SK-N-SH treated with all-trans-retinoic acid at 6 μM for 48 hours (cell line): ENCODE data around the gene IL24.

Source experiments
- PATZ1 ChIP-seq: fragments of 250-450 bp; sonication (Bioruptor Pico); IDR thresholded peaks from 2 replicates; pipeline ENCODE4 v1.8.0; 2020; ENCODE audit warnings: mild to moderate bottlenecking, moderate library complexity, borderline replicate concordance
- POU6F1 ChIP-seq: fragments of 250-450 bp; sonication (Bioruptor Pico); IDR thresholded peaks from 2 replicates; pipeline ENCODE4 v1.8.0; 2021; ENCODE audit warnings: low read depth, mild to moderate bottlenecking, moderate library complexity, borderline replicate concordance
- RARB ChIP-seq: fragments of 250-450 bp; sonication (Bioruptor Pico); IDR thresholded peaks from 2 replicates; pipeline ENCODE4 v1.8.0; 2021; ENCODE audit warnings: mild to moderate bottlenecking, moderate library complexity
- SNAI2 ChIP-seq: fragments of 250-450 bp; sonication (Bioruptor Pico); IDR thresholded peaks from 2 replicates; pipeline ENCODE4 v1.5.0; 2020; ENCODE audit warnings: mild to moderate bottlenecking, moderate library complexity
- TSHZ2 ChIP-seq: fragments of 250-450 bp; sonication (Bioruptor Pico); IDR thresholded peaks from 2 replicates; pipeline ENCODE4 v1.5.0; 2020; ENCODE audit warnings: mild to moderate bottlenecking, moderate library complexity
- ZFP3 ChIP-seq: fragments of 250-450 bp; sonication (Bioruptor Pico); IDR thresholded peaks from 2 replicates; pipeline ENCODE4 v1.5.0; 2020; ENCODE audit warnings: mild to moderate bottlenecking, moderate library complexity
- ZNF70 ChIP-seq: fragments of 450-650 bp; formaldehyde crosslinking; IDR thresholded peaks from 2 replicates; pipeline ENCODE4 v1.5.0; 2020; ENCODE audit warnings: mild to moderate bottlenecking, moderate library complexity

- TF ChIP-seq ZNF70 (CRISPR knock-in tag) (no peak), TSHZ2 (CRISPR knock-in tag) (no peak), POU6F1 (CRISPR knock-in tag) (no peak), RARB (no peak), ZFP3 (no peak), SNAI2 (CRISPR knock-in tag) (no peak), PATZ1 (CRISPR knock-in tag) (no peak)
Measured at GRCh38 chr1:206863266-206863665, 34.0 kb upstream of the IL24 start.
